ENCODE measurements around the gene CACNA2D2. TPM values are rescaled to one million over a fixed set of nuclear protein-coding genes. Genes with fewer than 3 reads are reported as not detected.
A peak's percentile ranks its signal among the peaks of the same experiment; 100 is the strongest.

CACNA2D2 gene
- total RNA-seq, 2 donors from 2014 or later: 1.3 TPM

DNA sequence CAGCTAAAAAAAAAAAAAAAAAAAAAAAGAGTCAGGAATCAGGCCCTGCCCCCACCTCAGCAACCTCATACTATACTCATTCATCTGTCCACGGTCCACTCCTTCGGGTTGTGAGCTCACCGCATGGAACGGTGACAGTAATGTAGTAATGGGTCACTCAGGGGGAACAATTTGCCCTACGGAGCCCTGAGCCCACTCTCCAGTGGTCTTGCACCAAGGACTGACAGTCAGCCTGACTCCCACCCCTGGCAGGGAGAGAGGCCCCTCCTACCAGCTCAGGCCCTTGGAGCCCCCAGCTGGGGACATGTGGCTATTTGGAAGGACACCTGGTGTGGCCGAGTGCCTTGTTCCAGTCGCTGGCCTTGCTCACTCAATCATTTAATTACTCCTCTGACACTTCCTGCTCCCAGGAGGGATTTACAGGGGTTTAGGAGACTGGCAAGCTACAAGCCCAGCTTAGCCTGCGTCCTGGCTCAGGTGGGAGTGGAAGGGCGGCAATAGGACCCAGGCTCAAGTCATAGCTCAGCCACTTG lies 19.9 kb upstream of the CACNA2D2 start:
- ATAC-seq: peak; percentile 56
- H3K27ac ChIP-seq: peak overlapping the region in 3 of 4 donors; percentile 39 to 59 (median 48)
- peak in 3 of 4 donors; percentile 27 to 33 (median 28) for DNase-seq

DNA sequence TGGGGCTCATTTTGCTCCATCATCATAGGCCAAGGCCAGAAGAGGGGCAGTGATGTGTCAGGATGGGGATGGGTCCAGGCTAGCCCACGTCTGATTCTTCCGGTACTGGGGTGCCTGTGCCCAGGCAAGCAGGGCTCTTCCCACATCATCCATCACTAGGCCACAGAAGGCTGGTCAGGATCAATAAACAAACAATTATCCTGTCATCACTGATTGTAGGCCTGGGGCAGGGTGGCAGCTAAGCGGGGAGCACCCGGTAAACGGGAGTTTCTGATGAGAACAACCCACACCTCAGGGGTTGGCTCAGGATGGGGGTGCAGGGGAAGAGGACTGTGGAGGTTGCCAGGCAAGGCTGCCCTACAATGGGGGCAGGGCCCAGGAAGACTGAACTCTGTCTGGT lies 18.1 kb upstream of the CACNA2D2 start:
- no peak for ATAC-seq
- intact Hi-C loops (cut with DNase I): no loop called here
- Histone ChIP-seq H3K9me3 (no peaks in the 10 kb centered on the region), H3K27ac (no peak overlapping the region), H3K36me3 (replicated peaks in 1 of 2; ENCODE audit: insufficient read depth in 1 of 2, low read depth in 2 of 2) (no peaks in the 10 kb centered on the region), H3K4me1 (peaks cover 2% of the 10 kb centered on the region), H3K4me3 (no peak overlapping the region), H3K27me3 (no peaks in the 10 kb centered on the region)
- TF ChIP-seq, protein P1, sequence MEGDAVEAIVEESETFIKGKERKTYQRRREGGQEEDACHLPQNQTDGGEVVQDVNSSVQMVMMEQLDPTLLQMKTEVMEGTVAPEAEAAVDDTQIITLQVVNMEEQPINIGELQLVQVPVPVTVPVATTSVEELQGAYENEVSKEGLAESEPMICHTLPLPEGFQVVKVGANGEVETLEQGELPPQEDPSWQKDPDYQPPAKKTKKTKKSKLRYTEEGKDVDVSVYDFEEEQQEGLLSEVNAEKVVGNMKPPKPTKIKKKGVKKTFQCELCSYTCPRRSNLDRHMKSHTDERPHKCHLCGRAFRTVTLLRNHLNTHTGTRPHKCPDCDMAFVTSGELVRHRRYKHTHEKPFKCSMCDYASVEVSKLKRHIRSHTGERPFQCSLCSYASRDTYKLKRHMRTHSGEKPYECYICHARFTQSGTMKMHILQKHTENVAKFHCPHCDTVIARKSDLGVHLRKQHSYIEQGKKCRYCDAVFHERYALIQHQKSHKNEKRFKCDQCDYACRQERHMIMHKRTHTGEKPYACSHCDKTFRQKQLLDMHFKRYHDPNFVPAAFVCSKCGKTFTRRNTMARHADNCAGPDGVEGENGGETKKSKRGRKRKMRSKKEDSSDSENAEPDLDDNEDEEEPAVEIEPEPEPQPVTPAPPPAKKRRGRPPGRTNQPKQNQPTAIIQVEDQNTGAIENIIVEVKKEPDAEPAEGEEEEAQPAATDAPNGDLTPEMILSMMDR (IDR thresholded peaks at IDR 0.05): no peak
- TF ChIP-seq POLR2A (IDR thresholded peaks at IDR 0.05): no peak
- DNase-seq: no peak
- 50 to 66% methylated on average over 4 to 5 of the region's 5 CpGs for WGBS, 2 donors

More for the DNA sequence above, 19.9 kb upstream of the CACNA2D2 start:
- WGBS, 2 donors: 37 to 57% methylated on average over 9 of the region's 9 CpGs
- Histone ChIP-seq H3K4me3 (no peak overlapping the region), H3K27me3 (no peaks in the 10 kb centered on the region), H3K9me3 (no peaks in the 10 kb centered on the region), H3K36me3 (replicated peaks in 1 of 2; ENCODE audit: insufficient read depth in 1 of 2, low read depth in 2 of 2) (no peaks in the 10 kb centered on the region), H3K4me1 (peaks cover 2% of the 10 kb centered on the region)
- no peak for TF ChIP-seq POLR2A (IDR thresholded peaks at IDR 0.05)
- TF ChIP-seq, protein P1 (IDR thresholded peaks at IDR 0.05): no peak
- intact Hi-C loops (cut with DNase I): no loop called here

DNA sequence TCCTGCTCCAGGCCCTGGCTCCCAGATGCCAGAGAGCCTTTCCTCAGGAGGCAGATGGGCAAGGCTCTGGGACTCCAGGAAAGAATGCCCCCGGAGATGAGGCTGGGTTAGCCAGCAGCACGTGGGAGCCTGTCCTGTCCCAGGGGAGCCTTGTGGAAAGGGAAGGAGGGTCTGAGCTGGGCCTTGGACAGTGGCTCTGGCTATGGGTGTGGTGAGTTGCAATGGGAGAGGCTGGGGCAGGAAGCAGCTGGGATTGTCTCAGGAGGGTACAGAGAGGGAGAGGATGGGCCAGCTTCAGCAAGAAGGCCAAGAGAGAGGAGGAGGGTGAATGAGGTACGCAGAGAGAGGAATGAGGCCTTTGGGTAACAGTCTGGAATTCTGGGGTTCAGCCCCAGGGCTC lies 17.4 kb upstream of the CACNA2D2 start:
- WGBS, 2 donors: 50 to 69% methylated on average over 3 of the region's 3 CpGs
- intact Hi-C loops (cut with DNase I): no loop called here
- Histone ChIP-seq H3K9me3 (no peaks in the 10 kb centered on the region), H3K27ac (no peak overlapping the region), H3K4me3 (no peak overlapping the region), H3K36me3 (replicated peaks in 1 of 2; ENCODE audit: insufficient read depth in 1 of 2, low read depth in 2 of 2) (no peaks in the 10 kb centered on the region), H3K4me1 (peaks cover 2% of the 10 kb centered on the region), H3K27me3 (no peaks in the 10 kb centered on the region)
- TF ChIP-seq POLR2A (IDR thresholded peaks at IDR 0.05): no peak
- TF ChIP-seq, protein P1 (IDR thresholded peaks at IDR 0.05): no peak
- ATAC-seq (no peak), DNase-seq (no peak)

DNA sequence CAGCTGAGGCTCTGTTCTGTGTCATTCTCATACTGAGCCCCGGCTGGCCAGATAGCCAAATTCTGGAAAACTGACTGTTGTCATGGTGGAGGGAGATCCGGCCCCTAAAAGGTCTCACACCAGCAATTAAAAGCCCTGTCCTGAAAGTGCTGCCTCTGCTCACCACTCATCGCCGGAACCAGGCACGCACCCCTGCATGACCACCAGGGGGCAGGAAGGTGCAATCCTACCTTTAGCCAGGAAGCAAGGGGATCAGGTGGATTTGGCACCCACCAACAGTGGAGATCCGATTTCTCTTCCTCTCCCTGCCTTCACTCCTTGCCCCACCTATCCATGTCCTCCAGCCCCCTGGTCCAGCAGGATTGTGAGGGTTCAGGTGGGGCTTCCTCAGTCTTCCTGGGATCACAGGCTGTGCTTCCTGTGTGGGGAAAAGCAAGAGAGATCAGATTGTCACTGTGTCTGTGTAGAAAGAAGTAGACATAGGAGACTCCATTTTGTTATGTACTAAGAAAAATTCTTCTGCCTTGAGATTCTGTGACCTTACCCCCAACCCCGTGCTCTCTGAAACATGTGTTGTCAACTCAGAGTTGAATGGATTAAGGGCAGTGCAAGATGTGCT lies 16.1 kb upstream of the CACNA2D2 start:
- Histone ChIP-seq H3K27me3 (no peaks in the 10 kb centered on the region), H3K27ac (no peak overlapping the region), H3K36me3 (replicated peaks in 1 of 2; ENCODE audit: insufficient read depth in 1 of 2, low read depth in 2 of 2) (no peaks in the 10 kb centered on the region), H3K9me3 (no peaks in the 10 kb centered on the region), H3K4me3 (no peak overlapping the region), H3K4me1 (peaks cover 2% of the 10 kb centered on the region)
- DNase-seq (peak; percentile 72 to 82 (median 78)), ATAC-seq (peak; percentile 77)
- intact Hi-C loops (cut with DNase I): no loop called here
- WGBS, 2 donors: 12% methylated on average over 7 of the region's 7 CpGs
- TF ChIP-seq POLR2A (IDR thresholded peaks at IDR 0.05): no peak
- TF ChIP-seq, protein P1 (IDR thresholded peaks at IDR 0.05): peak; percentile 81 to 93 (median 87)

DNA sequence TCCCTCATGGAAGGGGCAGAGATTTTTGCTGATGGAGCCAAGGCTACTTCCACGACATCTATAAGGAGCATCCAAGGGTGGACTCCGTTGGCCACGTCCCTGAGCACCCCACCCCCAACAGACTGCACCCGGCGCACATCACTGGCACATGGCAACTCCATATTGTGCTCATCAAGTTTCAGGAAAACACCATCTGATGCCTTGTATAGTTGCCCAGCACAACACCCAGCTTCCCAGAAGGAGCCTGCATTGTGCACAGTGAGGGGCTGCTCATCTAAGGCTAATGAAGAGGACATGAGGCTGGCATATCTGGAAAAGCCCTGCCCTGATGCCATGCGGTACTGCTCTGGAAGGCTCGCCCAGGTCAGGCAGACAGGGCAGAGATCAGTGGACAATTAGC lies 15.0 kb upstream of the CACNA2D2 start:
- no peak for DNase-seq
- Histone ChIP-seq H3K4me3 (no peak overlapping the region), H3K27ac (no peak overlapping the region), H3K27me3 (no peaks in the 10 kb centered on the region), H3K36me3 (replicated peaks in 1 of 2; ENCODE audit: insufficient read depth in 1 of 2, low read depth in 2 of 2) (no peaks in the 10 kb centered on the region), H3K9me3 (no peaks in the 10 kb centered on the region), H3K4me1 (peaks cover 2% of the 10 kb centered on the region)
- no peak for ATAC-seq
- TF ChIP-seq, protein P1 (IDR thresholded peaks at IDR 0.05): no peak
- TF ChIP-seq POLR2A (IDR thresholded peaks at IDR 0.05): no peak
- intact Hi-C loops (cut with DNase I): no loop called here
- 67 to 78% methylated on average over 7 of the region's 7 CpGs for WGBS, 2 donors

Measured in body of pancreas (tissue), 4 donors.